D721Med (cell line): ENCODE data around the gene CCR5AS.

Experiments
- DNase-seq: peaks from one replicate; pipeline ENCODE4 v3.0.0; 2011; ENCODE audit warnings: low spot score; ENCODE audit not compliant: insufficient read length
- FAIRE-seq: peaks from 2 replicates; lab custom pipeline; 2011; peaks lifted over from hg19 to GRCh38; lab: Jason Lieb, UNC
- TF ChIP-seq, protein P1 (sequence below): IDR thresholded peaks from 2 replicates; pipeline ENCODE4 v1.5.1; 2012; ENCODE audit warnings: mild to moderate bottlenecking, control low read depth; ENCODE audit not compliant: insufficient read depth; ENCODE audit errors: missing control alignments

The CCR5AS gene

DNA sequence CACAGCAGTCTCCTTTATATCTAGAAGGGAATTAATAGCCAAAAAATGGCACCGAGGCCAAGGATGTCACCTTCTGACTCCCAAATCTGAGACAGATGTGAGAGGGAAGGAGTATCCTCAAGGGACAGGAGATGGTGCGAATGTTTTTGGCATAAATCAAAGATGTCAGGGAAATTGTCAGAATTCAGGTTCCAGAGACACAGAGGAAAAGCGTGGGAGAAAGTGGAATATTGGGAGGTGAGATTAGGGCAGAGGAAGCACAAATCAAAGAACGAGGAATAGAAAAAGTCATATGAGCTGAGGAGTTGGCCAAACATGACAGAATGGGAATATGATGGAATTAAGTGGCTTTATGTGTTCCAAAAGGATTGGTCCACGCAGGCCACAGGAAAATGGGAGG is 6.0 kb downstream of the CCR5AS start:
- no peak for DNase-seq
- no peak for FAIRE-seq
- TF ChIP-seq, protein P1, sequence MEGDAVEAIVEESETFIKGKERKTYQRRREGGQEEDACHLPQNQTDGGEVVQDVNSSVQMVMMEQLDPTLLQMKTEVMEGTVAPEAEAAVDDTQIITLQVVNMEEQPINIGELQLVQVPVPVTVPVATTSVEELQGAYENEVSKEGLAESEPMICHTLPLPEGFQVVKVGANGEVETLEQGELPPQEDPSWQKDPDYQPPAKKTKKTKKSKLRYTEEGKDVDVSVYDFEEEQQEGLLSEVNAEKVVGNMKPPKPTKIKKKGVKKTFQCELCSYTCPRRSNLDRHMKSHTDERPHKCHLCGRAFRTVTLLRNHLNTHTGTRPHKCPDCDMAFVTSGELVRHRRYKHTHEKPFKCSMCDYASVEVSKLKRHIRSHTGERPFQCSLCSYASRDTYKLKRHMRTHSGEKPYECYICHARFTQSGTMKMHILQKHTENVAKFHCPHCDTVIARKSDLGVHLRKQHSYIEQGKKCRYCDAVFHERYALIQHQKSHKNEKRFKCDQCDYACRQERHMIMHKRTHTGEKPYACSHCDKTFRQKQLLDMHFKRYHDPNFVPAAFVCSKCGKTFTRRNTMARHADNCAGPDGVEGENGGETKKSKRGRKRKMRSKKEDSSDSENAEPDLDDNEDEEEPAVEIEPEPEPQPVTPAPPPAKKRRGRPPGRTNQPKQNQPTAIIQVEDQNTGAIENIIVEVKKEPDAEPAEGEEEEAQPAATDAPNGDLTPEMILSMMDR, result no peak

DNA sequence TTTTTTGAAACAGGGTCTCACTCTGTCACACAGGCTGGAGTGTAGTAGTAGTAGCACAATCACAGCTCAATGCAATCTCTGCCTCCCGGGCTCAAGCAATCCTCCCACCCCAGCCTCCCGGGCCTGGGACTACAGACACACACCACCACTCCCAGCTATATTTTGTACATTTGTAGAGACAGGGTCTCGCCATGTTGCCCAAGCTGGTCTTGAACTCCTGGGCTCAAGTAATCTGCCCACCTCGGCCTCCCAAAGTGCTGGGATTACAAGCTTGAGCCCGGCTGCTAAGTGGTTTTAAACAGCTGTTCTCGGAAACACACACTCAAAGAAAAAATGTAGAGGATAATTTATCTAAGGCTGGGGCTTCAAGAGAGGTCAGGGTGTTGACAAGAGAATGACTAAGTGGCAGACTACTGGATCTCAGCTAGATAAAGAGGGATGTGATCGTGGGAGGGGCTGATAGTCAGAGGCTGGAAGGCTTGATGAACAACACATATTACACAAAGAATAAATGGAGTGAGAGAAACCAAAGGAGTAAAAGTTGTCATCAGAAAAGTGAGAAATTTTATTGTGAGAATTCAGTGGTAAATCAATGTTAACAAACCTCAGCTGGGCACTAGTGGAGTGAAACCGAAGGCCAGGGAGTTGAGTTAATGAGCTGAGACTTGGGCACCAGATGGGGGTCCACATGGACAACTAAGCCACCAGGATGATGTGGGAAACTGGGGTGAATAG is 6.7 kb downstream of the CCR5AS start:
- no peak for FAIRE-seq
- TF ChIP-seq, protein P1, result no peak

DNA sequence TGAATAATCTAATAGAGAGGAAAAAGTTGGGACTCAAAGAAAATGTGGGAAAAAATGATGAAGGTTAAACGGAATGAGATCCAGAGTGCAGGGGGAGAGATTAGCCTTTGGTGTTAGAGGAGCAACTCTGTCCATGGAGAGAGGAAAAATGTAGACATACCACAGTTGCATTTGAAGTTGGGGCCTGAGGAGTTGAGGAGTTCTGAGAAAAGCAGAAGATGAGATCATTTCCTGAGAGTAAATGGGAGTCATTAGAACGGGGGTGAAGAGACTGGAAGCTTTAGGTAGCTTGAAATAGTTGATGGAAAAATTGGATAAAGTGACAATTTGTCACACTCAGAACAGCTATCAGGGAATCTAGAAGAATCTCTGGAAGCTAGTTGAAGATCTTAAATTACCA is 7.3 kb downstream of the CCR5AS start:
- TF ChIP-seq, protein P1, result no peak
- FAIRE-seq (no peak), DNase-seq (no peak)

More for the DNA sequence above, 6.7 kb downstream of the CCR5AS start:
- no peak for DNase-seq

DNA sequence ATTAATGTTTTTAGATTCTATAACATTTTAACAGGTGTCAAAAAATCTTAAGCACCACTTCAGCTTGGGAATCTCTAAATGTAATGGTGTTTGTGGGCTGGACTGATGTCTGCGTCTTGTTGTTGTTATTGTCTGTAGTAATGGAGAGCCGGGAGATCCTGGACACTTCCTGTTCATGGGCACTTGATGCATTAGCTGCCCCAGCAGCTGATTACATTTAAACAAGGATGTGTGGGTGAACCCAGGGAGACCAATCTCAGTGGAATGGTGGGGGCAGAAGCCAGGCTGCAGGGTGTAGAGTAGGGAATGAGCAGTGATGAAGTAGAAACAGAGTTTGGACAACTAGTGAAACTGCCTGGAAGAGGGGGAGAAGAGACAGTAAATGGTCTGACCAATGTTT is 7.8 kb downstream of the CCR5AS start:
- FAIRE-seq, result no peak

DNA sequence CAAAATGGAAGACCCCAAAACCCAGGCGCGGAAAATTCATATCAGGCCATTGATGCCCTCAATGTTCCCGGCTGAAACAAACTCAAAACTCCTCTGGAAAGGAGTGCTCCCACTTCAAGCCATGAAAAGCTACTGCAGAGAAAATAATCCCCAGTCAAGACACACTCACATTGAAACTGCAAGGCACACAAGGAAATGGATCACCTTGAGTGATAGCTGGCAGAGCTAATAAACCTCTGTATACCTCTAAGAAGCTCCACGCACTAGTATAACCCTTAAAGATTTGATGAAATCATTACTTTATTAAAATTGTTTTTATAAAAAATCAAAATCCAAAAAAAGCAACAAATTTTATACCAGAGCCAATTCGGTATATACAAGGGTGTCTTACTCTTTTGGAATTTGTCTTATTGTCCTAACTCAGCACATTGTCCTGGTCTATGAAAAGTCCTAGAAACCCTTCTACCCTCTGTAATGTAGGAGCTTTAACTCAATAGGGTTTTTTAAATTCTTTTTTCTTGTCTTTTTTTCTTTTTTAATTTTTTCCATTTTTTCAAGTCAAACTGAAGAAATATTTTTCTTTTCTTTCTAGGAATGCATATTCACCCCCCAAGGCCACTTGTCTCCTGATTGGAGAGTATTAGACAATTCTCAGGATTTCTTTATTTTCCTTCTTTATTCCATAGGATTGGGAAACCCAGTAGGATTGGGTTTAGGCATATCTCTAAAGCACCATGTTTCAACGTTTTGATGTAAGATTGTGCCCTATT is 8.5 kb downstream of the CCR5AS start:
- DNase-seq (no peak), FAIRE-seq (no peak)
- TF ChIP-seq, protein P1, result no peak

More for the DNA sequence above, 7.8 kb downstream of the CCR5AS start:
- TF ChIP-seq, protein P1, result no peak
- no peak for DNase-seq

DNA sequence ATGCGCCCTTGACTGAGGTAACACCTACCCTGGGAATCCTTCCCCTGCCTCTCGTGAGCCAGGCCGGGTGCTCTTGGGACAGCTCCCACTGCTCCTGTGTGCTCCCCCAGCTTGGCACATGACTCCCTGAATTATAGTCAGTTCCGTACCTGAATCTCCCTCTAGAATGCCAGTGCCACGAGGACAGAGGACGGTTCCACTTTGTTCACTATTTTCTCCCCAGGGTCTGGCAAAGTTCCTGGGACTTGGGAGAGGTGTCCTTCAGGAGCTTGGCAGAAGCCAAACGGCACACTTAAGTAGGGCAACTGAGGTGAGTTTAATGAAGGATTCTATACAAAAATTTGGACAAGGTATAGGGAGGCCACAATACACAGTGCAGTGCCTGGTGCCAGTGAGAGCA is 9.8 kb downstream of the CCR5AS start:
- FAIRE-seq (no peak), DNase-seq (no peak)
- TF ChIP-seq, protein P1, result no peak
